T-helper 17 cell (primary cell): Measurements from ENCODE around the gene PODXL. TPM values are rescaled to one million over a fixed set of nuclear protein-coding genes. Genes with fewer than 3 reads are reported as not detected.

Experiments used
- ATAC-seq: fragments of 150-1000 bp; cut with Tn5 transposase; 2 replicates; pipeline ENCODE4 v1.10.0; 2021; ENCODE audit warnings: mild to moderate bottlenecking, moderate library complexity
- DNase-seq, 3 donors: peaks; one replicate each; pipeline versions ENCODE4 v3.0.0 to v3.0.0-alpha.2; 2020 to 2021
- H3K9me3 ChIP-seq: one replicate; pipeline ENCODE4 v1.7.0; 2013; ENCODE audit warnings: low read length, mild to moderate bottlenecking; ENCODE audit not compliant: control insufficient read depth, poor library complexity, severe bottlenecking
- H3K27ac Mint-ChIP-seq: one replicate; pipeline ENCODE4 v1.8.0; 2022; ENCODE audit warnings: mild to moderate bottlenecking, moderate library complexity, mixed read lengths
- H3K27me3 Mint-ChIP-seq: one replicate; pipeline ENCODE4 v1.8.0; 2022; ENCODE audit warnings: mixed read lengths
- H3K36me3 Mint-ChIP-seq: one replicate; pipeline ENCODE4 v1.8.0; 2022; ENCODE audit warnings: low read depth, mixed read lengths
- H3K4me1 Mint-ChIP-seq: one replicate; pipeline ENCODE4 v1.8.0; 2022; ENCODE audit warnings: mild to moderate bottlenecking, mixed read lengths
- H3K4me3 Mint-ChIP-seq: one replicate; pipeline ENCODE4 v1.8.0; 2022; ENCODE audit warnings: mild to moderate bottlenecking, moderate library complexity, mixed read lengths
- total RNA-seq, 4 donors: library from RNA in 2 of 4; stranded (reverse) in 2 of 4; gene quantifications; one replicate each; pipeline ENCODE4 v1.2.3 and lab custom pipeline; 2022 to 2026

PODXL gene
- total RNA-seq, 2 donors from 2014 or later, result 0.47 to 1.1 TPM

DNA sequence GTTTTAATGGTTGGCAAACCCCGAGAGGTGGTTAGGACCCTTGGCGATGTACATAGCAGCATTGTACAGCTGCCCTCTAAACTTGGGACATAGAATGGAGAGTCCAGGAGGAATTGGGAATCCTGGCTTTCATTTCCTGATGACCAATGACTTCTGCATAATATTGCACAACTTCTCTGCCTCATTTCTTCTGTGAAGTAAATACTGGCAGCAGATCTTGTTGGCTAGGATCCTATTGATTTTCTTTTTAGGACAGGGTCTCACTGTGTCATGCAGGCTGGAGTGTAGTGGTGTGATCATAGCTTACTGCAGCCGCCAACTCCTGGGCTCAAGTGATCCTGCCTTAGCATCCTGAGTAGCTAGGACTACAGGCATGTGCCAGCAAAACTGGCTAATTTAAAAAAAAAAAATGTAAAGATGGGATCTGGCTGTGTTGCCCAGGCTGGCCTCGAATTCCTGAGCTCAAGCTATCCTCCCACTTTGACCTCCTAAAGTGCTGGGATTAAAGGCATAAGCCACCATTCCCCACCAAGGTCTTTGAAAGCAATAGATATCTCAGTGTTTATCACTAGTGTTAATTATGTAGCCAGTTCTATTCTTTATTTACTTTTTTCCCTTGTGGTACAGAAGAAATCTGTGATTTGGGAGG, 58.1 kb downstream of the PODXL start:
- peaks cover 13% of the 10 kb centered on the region for H3K4me1 Mint-ChIP-seq
- H3K4me3 Mint-ChIP-seq, result no peak overlapping the region

DNA sequence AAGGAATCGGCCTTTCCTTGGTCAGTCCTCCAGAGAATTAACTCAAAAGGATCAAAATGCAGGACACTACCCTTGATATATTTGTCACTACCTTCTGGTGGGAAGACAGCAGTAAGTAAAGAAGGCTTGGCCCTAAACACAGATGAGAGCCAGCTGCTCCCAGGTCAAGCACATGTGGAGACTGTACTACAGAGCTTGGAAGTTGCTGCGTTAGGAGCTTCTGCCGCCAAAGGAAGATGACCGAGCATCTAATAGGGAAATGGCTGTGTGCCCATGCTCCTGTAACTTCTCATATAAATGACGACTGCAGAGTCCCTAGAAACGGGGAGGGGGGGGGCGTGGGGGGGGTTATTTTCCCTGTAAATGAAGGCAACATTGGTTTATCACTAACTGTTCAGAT, 59.0 kb downstream of the PODXL start:
- Mint-ChIP-seq H3K4me3 (no peak overlapping the region), H3K4me1 (peaks cover 9% of the 10 kb centered on the region), H3K27me3 (no peaks in the 10 kb centered on the region), H3K36me3 (no peaks in the 10 kb centered on the region), H3K27ac (no peak overlapping the region)
- DNase-seq (no peak), ATAC-seq (no peak)
- no peaks in the 10 kb centered on the region for H3K9me3 ChIP-seq

More for the DNA sequence above, 58.1 kb downstream of the PODXL start:
- H3K9me3 ChIP-seq, result no peaks in the 10 kb centered on the region
- ATAC-seq (no peak), DNase-seq (no peak)
- Mint-ChIP-seq H3K36me3 (no peaks in the 10 kb centered on the region), H3K27ac (no peak overlapping the region), H3K27me3 (no peaks in the 10 kb centered on the region)

DNA sequence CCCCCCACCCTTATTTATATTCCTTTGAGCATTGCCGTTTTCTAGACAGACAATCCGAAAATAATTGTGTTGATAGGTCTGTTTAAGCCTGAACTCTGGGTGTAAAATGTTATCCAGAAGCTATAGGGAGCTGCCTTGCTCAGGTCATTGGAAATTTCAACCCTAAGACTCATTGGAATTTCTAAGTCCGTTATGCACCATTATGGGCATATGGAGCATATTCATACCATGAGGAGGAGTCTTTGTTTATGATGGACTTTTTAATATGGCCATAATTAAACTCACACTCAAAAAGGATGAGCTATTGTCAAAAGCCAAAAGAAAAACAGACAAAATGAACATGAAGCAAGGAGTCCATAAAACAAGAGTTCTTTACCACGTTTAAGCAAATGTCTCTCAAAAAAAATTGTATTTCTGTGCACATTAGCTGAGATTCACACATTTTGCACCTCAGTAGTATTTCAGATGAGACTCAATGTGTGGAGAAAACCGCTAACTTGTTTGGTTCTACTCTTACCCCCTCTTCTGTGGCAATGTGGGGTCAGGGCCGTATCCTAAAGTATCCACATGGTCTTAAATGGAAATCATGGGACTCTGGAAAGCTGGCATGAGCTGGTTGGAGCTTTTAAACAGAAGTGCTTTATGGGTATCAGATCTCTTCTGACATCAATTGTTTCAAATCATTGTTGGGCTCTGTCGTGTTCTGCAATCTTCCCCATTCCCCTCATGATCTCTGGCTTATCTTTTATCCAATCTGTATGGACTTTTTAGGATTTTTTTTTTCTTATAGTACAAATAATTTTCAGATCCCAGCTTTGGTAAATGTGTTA, 60.5 kb downstream of the PODXL start:
- no peak overlapping the region for H3K4me3 Mint-ChIP-seq
- ATAC-seq, result no peak
- no peak for DNase-seq
- no peaks in the 10 kb centered on the region for H3K36me3 Mint-ChIP-seq
- H3K4me1 Mint-ChIP-seq, result peaks cover 3% of the 10 kb centered on the region
- H3K9me3 ChIP-seq, result no peaks in the 10 kb centered on the region
- H3K27me3 Mint-ChIP-seq, result no peaks in the 10 kb centered on the region
- H3K27ac Mint-ChIP-seq, result no peak overlapping the region

DNA sequence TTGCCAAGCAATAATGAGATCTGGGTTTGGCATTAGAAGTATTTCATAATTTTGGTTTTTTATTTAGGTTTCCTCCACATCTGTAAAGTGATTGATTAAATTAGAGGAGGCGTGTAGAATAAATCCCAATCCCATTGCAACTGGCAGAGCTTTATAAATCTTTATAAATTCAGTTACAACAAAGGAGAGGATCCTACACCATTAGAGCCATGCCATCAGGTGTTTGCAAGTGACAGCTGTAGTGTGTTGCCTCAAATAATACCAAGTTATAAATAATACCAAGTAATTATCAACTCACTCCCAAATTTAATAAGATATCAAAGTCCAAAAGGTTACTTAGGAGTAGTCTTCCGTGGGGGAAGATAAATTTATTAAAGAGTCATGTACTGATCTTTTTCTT, 62.2 kb downstream of the PODXL start:
- H3K9me3 ChIP-seq, result no peaks in the 10 kb centered on the region
- Mint-ChIP-seq H3K4me3 (no peak overlapping the region), H3K27ac (no peak overlapping the region), H3K4me1 (no peaks in the 10 kb centered on the region), H3K36me3 (no peaks in the 10 kb centered on the region), H3K27me3 (no peaks in the 10 kb centered on the region)
- DNase-seq, result no peak
- no peak for ATAC-seq

DNA sequence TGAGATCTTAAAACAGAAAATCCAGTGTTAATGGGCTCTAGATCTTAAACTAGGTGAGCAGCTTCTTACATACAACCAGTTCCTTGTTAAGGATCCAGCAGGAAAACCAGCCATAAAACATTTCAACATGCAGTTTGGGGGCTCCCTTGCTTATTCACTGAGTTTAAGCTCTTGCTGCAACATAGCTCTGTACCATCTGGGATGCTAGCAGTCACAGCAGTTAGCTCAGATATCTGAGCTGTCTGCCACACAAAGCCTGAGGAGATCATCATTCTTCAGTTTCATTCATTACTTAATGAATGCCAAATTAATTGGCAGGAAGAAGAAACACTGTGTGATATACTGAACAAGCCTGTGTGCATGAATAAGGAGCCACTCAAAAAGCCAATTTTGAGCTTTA, 62.8 kb downstream of the PODXL start:
- DNase-seq, result no peak
- Mint-ChIP-seq H3K36me3 (no peaks in the 10 kb centered on the region), H3K4me1 (no peaks in the 10 kb centered on the region), H3K4me3 (no peak overlapping the region), H3K27me3 (no peaks in the 10 kb centered on the region), H3K27ac (no peak overlapping the region)
- H3K9me3 ChIP-seq, result no peaks in the 10 kb centered on the region
- ATAC-seq, result no peak

DNA sequence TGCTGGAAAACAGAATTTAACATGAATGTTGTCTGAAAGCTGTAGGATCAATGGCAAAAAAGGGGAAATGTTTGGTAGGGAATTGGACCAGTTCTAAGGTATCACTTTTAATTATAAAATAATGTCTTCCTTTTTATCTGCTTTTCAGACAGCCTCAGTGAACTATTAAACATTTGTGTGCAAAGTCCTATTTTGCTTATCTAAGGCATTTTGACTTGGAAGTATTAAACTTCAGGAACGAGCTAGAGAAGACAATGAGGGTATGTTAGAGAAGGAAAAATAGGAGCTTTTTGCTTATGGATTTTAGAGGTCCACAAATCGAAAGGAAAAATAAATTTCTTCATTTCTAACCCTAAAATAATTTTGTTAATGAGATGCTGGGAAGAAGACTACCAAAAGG, 63.3 kb downstream of the PODXL start:
- H3K27ac Mint-ChIP-seq, result no peak overlapping the region
- no peaks in the 10 kb centered on the region for H3K36me3 Mint-ChIP-seq
- H3K27me3 Mint-ChIP-seq, result no peaks in the 10 kb centered on the region
- no peaks in the 10 kb centered on the region for H3K9me3 ChIP-seq
- H3K4me1 Mint-ChIP-seq, result no peaks in the 10 kb centered on the region
- DNase-seq (no peak), ATAC-seq (no peak)
- H3K4me3 Mint-ChIP-seq, result no peak overlapping the region

DNA sequence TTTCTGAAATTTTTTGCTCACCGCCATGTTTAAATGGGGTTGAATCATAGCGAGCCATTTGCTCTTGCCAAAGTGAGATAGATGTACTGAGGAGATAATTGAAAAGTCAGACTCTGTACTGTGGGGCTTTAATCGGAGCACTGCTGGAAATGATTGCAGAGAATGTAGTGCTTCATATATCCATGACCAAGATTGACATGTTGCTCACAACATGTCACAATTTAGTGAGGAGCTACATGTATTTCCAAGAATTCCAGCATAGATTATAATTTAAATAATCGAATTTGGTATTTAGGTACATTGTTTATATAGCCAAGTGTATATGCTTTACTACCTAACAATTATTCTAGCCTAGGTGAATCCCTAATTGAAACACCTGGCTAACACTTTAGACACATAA, 66.5 kb downstream of the PODXL start:
- no peaks in the 10 kb centered on the region for H3K27me3 Mint-ChIP-seq
- no peak for DNase-seq
- ATAC-seq, result no peak

DNA sequence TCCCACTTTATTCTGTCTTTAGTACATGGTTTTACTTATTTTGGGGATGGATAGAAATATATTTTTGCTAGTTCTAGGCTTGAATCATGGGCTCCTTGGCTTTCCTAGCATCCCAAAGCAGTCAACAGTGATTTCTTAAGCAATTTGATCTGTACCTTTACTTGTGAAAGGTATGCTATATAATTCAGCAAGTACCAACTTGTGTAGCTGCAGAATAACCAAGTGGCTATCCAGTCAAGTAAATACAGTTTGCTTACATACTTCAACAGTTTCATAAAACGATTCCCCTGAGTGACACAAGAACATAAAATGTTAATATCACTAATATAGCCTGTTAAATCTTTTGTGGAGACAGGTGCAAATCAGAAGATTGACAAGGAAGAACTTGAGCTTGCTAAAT, 67.2 kb downstream of the PODXL start:
- Mint-ChIP-seq H3K27ac (peak overlapping the region; percentile 57), H3K4me1 (peaks cover 7% of the 10 kb centered on the region), H3K4me3 (no peak overlapping the region), H3K27me3 (no peaks in the 10 kb centered on the region), H3K36me3 (peaks cover 5% of the 10 kb centered on the region)
- ATAC-seq, result no peak
- no peak for DNase-seq
- no peaks in the 10 kb centered on the region for H3K9me3 ChIP-seq

More for the DNA sequence above, 66.5 kb downstream of the PODXL start:
- peaks cover 4% of the 10 kb centered on the region for H3K4me1 Mint-ChIP-seq
- no peaks in the 10 kb centered on the region for H3K9me3 ChIP-seq
- H3K4me3 Mint-ChIP-seq, result no peak overlapping the region
- H3K36me3 Mint-ChIP-seq, result peaks cover 3% of the 10 kb centered on the region
- peak overlapping the region; percentile 57 for H3K27ac Mint-ChIP-seq

DNA sequence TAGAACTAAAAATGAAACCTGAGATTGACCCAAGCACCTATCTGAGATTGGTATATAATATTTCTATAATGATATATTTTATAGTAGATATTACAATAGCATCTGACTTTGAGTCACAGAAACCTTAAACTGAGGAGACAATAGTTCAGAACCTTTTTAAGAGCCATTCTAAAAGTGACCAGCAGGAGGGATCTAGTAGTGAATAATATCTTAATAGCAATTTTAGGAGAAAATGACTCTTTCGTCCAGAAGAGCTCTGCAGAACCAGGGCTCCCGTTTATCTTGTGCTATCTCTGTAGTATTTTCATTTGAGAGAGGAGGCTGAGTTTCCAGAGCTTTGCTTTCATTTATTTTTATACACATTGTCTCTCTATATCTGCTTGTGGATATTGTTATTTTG, 68.1 kb downstream of the PODXL start:
- no peaks in the 10 kb centered on the region for H3K27me3 Mint-ChIP-seq
- H3K27ac Mint-ChIP-seq, result no peak overlapping the region
- no peaks in the 10 kb centered on the region for H3K9me3 ChIP-seq
- no peak for ATAC-seq
- peaks cover 5% of the 10 kb centered on the region for H3K36me3 Mint-ChIP-seq
- no peak for DNase-seq
- no peak overlapping the region for H3K4me3 Mint-ChIP-seq
- H3K4me1 Mint-ChIP-seq, result peaks cover 7% of the 10 kb centered on the region

DNA sequence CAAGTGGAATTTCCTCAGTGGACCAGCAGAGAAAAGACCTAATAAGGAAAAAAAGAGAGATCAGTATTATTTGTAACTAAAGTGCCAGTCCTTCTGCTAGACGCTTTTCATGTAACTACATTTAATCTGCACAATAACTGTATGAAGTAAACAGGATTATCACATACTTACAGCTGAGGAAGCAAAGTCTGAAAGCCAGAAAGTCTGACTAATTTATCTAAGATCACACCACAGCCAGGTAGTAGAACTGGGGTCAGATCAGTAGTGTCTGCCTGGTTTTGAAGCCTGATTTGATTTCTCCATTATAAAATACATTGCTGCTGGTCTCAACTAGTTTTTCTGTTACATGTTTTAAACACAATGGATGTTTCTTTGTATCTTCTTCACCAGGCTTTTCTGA, 69.2 kb downstream of the PODXL start:
- H3K27me3 Mint-ChIP-seq, result no peaks in the 10 kb centered on the region
- H3K36me3 Mint-ChIP-seq, result peaks cover 5% of the 10 kb centered on the region
- H3K9me3 ChIP-seq, result no peaks in the 10 kb centered on the region
- peaks cover 7% of the 10 kb centered on the region for H3K4me1 Mint-ChIP-seq
- DNase-seq, result no peak
- ATAC-seq, result no peak
- no peak overlapping the region for H3K4me3 Mint-ChIP-seq
- H3K27ac Mint-ChIP-seq, result no peak overlapping the region

DNA sequence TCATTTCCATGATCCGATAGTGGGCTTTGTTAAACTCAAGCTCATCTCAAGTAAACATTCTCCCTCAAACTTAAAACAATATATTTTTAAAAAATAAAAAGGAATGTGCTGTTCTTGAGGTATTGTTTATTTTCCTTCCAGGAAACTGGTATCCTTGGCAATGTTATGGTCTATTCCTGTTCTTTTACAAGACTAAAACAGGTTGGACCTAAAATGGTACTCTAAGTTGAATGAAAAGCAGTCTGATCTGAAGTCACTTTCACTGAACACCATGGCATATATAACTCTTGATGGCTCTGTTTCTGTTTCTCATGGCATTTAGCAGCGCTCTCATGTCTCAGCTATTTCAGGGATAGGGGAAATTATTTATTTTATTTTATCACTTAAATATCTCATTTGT, 70.1 kb downstream of the PODXL start:
- Mint-ChIP-seq H3K36me3 (peaks cover 5% of the 10 kb centered on the region), H3K27ac (no peak overlapping the region)

DNA sequence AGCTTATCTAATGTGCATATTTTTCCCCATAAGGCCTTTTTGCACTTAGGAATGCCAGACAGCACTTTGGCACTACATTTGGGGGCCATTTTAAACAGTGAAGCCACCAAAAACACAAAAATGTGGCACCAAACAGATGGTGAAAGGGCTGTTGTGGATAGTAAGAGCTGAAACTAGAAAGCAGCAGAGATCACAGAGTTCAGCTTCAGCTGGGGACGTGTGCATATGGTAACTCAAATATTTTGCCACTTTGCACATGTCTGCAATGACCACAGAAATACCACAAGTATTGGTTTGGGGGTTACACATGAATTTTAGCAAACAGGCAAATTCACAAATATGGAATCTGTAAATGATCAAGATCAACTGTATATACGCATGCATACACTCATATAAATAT, 72.8 kb downstream of the PODXL start:
- Mint-ChIP-seq H3K27ac (no peak overlapping the region), H3K36me3 (peaks cover 5% of the 10 kb centered on the region), H3K4me1 (peaks cover 7% of the 10 kb centered on the region), H3K27me3 (no peaks in the 10 kb centered on the region), H3K4me3 (no peak overlapping the region)
- H3K9me3 ChIP-seq, result no peaks in the 10 kb centered on the region
- DNase-seq, result no peak
- no peak for ATAC-seq

More for the DNA sequence above, 70.1 kb downstream of the PODXL start:
- H3K27me3 Mint-ChIP-seq, result no peaks in the 10 kb centered on the region
- H3K9me3 ChIP-seq, result no peaks in the 10 kb centered on the region
- DNase-seq (no peak), ATAC-seq (no peak)
- H3K4me3 Mint-ChIP-seq, result no peak overlapping the region
- H3K4me1 Mint-ChIP-seq, result peaks cover 7% of the 10 kb centered on the region

DNA sequence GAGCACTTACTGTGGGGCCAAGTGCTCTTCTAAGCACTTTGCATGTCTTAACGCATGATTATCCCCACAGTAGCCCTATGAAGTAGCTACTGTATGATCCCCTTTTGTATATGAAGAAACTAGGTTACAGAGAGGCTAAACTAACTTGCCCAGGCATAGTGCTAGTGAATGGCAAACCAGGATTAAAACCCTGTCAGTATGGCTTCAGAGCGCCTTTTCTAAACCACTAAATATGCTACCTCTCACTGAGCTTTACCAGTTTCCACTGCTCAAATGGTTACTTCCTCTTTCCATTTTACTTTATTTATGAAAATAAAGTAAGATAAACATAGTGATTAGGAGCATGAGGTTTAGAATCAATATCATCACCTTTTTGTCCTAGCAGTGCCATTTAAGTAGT, 73.6 kb downstream of the PODXL start:
- H3K9me3 ChIP-seq, result no peaks in the 10 kb centered on the region
- no peaks in the 10 kb centered on the region for H3K27me3 Mint-ChIP-seq
- H3K4me3 Mint-ChIP-seq, result no peak overlapping the region
- peaks cover 7% of the 10 kb centered on the region for H3K4me1 Mint-ChIP-seq
- no peak for ATAC-seq
- DNase-seq, result no peak
- peaks cover 5% of the 10 kb centered on the region for H3K36me3 Mint-ChIP-seq
- no peak overlapping the region for H3K27ac Mint-ChIP-seq
